Ovary (tissue), 3 donors: ENCODE results near the gene PDXK.

Source experiments
- POLR2A ChIP-seq: fragments of 450-650 bp; IDR thresholded peaks from one replicate; pipeline ENCODE4 v1.6.1; 2017; ENCODE audit warnings: antibody characterized with exemption, mild to moderate bottlenecking, moderate library complexity
- TF ChIP-seq, protein P1 (sequence below), 3 donors: fragments of 450-650 bp in 2 of 3; fragments of 200-600 bp in 1 of 3; IDR thresholded peaks; one replicate each; pipeline versions ENCODE4 v1.5.1 to v1.8.0; 2016 to 2022; ENCODE audit warnings: antibody characterized with exemption in 3 of 3, mild to moderate bottlenecking in 1 of 3
- donor health status: DM: no; HTN: no; CAD: no.

DNA sequence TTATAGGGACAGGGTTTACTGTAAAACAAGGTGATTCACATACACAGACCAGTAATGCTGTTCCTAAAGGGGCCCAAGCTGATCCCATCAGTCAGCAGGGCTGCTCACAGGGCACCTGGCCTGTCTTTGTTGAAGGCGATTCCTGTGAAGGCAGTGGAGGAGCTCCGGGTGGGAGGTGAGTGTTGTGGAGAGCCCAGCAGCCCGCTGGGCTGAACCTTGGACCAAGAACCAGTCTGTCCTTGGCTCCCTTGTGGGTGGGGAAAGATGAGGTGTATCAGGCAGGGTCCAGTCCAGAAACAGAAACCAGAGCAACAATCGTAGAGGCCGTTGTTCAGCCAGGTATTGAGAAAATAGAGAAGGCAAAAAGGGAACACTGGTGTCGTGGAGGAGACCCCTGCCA lies 12.5 kb downstream of the PDXK start:
- TF ChIP-seq, protein P1, sequence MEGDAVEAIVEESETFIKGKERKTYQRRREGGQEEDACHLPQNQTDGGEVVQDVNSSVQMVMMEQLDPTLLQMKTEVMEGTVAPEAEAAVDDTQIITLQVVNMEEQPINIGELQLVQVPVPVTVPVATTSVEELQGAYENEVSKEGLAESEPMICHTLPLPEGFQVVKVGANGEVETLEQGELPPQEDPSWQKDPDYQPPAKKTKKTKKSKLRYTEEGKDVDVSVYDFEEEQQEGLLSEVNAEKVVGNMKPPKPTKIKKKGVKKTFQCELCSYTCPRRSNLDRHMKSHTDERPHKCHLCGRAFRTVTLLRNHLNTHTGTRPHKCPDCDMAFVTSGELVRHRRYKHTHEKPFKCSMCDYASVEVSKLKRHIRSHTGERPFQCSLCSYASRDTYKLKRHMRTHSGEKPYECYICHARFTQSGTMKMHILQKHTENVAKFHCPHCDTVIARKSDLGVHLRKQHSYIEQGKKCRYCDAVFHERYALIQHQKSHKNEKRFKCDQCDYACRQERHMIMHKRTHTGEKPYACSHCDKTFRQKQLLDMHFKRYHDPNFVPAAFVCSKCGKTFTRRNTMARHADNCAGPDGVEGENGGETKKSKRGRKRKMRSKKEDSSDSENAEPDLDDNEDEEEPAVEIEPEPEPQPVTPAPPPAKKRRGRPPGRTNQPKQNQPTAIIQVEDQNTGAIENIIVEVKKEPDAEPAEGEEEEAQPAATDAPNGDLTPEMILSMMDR (IDR thresholded peaks at IDR 0.05) = no peak
- TF ChIP-seq POLR2A = no peak
